A673 (cell line): Measurements from ENCODE around the gene DNAJB6.

Experiments
- EZH2 ChIP-seq: fragments of 200-600 bp; sonication (generic); IDR thresholded peaks from 2 replicates; pipeline ENCODE4 v1.6.1; 2017; ENCODE audit warnings: borderline replicate concordance, low read depth, mild to moderate bottlenecking, mixed read lengths, antibody characterized with exemption, low read length; ENCODE audit not compliant: poor library complexity, severe bottlenecking
- TF ChIP-seq, protein P1 (sequence below): fragments of 300-800, 200-600 bp; sonication (generic); conservative IDR thresholded peaks from 2 replicates; pipeline ENCODE4 v1.5.1; 2017; ENCODE audit warnings: low read depth, mild to moderate bottlenecking, antibody characterized with exemption, low read length, moderate library complexity, mixed read lengths

DNA sequence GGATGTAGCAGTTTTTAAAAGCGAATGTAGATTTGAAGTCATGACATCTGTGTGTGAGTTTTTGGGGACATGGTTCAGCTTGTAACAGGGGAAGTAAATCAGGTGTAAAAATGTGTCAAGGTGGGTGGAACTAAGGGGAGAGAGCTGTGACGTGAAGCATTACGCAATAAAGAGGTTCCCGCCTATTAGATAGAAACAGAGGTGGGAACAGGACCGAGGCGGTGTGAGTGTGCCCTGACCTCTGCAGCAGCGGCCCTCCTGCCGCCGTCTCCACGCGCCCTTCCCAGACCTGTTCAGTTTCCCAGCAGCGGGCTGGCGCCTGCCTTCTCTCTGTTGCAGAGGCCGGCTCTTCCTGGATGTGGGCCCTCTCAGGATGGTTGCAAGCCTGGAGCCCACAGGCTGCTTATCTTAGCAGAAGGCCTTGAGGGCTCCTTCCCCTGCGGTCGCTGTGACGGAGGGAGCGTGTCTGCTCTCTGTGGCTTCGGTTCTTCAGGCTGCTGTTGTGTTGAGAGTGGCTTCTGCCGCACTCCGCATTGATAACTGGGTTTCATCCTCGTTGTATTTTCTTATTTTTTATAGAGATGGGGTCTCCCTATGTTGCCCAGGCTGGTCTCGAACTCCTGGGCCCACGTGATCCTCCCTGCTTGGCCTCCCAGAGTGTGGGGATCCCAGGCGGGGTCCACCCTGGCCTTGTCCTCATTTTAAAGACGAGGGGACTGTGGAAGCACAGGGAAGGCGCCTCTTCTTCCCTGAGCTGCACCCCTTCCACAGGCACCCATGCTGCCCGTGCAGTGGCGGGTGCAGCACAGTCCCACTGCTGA lies 65.0 kb downstream of the DNAJB6 start:
- TF ChIP-seq, protein P1, sequence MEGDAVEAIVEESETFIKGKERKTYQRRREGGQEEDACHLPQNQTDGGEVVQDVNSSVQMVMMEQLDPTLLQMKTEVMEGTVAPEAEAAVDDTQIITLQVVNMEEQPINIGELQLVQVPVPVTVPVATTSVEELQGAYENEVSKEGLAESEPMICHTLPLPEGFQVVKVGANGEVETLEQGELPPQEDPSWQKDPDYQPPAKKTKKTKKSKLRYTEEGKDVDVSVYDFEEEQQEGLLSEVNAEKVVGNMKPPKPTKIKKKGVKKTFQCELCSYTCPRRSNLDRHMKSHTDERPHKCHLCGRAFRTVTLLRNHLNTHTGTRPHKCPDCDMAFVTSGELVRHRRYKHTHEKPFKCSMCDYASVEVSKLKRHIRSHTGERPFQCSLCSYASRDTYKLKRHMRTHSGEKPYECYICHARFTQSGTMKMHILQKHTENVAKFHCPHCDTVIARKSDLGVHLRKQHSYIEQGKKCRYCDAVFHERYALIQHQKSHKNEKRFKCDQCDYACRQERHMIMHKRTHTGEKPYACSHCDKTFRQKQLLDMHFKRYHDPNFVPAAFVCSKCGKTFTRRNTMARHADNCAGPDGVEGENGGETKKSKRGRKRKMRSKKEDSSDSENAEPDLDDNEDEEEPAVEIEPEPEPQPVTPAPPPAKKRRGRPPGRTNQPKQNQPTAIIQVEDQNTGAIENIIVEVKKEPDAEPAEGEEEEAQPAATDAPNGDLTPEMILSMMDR, result no peak
- TF ChIP-seq EZH2, result no peak
